ENCODE results near the gene NUDCD2.

GRCh38 chr5:163463063-163463435 lies 3.1 kb upstream of the NUDCD2 start:
- TF ChIP-seq POLR2A (IDR thresholded peaks at IDR 0.05; ENCODE audit: low read length) (no peak), GATA1 (IDR thresholded peaks at IDR 0.05; ENCODE audit: low read depth, low read length) (no peak)

All from erythroblast (primary cell).